Endothelial cell of umbilical vein (primary cell): ENCODE measurements around the gene ATP8A1. TPM values are rescaled to one million over a fixed set of nuclear protein-coding genes. Genes with fewer than 3 reads are reported as not detected.

ENCODE experiments used
- BruUV-seq: library from RNA; stranded (reverse); fragments of 400-500 nt; replicated peaks from 2 replicates; lab custom pipeline; 2021; lab: Mats Ljungman, UMichigan
- CTCF ChIA-PET: fragments of 300-600, 350-600 bp; sonication (Branson Sonifier 250); formaldehyde crosslinking; loops from one replicate; lab custom pipeline; 2021; ENCODE audit warnings: antibody characterized with exemption, inconsistent platforms; lab: Charles Lee
- POLR2A ChIA-PET: fragments of 300-600, 350-600 bp; sonication (Branson Sonifier 250); formaldehyde crosslinking; loops from one replicate; lab custom pipeline; 2021; ENCODE audit warnings: antibody characterized with exemption, inconsistent platforms; lab: Charles Lee
- DNase-seq: peaks from one replicate; pipeline ENCODE4 v3.0.0-alpha.2; 2011; ENCODE audit warnings: low read depth, low spot score
- FAIRE-seq: peaks from 2 replicates; lab custom pipeline; 2011; peaks lifted over from hg19 to GRCh38; lab: Jason Lieb, UNC
- H2AFZ ChIP-seq: 2 replicates; pipeline ENCODE4 v1.6.0; 2012; ENCODE audit warnings: low read depth, low read length, control low read depth, inconsistent platforms
- H3K27ac ChIP-seq: 2 replicates; pipeline ENCODE4 v1.5.1; 2011; ENCODE audit warnings: low read depth, mild to moderate bottlenecking, control low read depth, low read length, moderate library complexity; ENCODE audit not compliant: insufficient read depth
- H3K27me3 ChIP-seq, 2 experiments: 2 replicates each; pipeline versions ENCODE4 v1.6.0 to v1.6.1; 2011; ENCODE audit warnings: low read length in 2 of 2, mixed read lengths in 1 of 2; ENCODE audit not compliant: control insufficient read depth in 2 of 2, insufficient read depth in 2 of 2
- H3K36me3 ChIP-seq, 2 experiments: 2 replicates in 1 of 2; 3 replicates in 1 of 2; pipeline ENCODE4 v1.5.1; 2011; ENCODE audit warnings: low read length in 2 of 2, mild to moderate bottlenecking in 1 of 2, moderate library complexity in 1 of 2; ENCODE audit not compliant: control insufficient read depth in 2 of 2, insufficient read depth in 2 of 2; ENCODE audit errors: extremely low read depth in 1 of 2
- H3K4me1 ChIP-seq: 3 replicates; pipeline ENCODE4 v1.5.1; 2011; ENCODE audit warnings: mild to moderate bottlenecking, low read length; ENCODE audit not compliant: control insufficient read depth, insufficient read depth; ENCODE audit errors: extremely low read depth
- H3K4me2 ChIP-seq: 2 replicates; pipeline ENCODE4 v1.6.1; 2011; ENCODE audit warnings: low read length, control low read depth, mixed read lengths; ENCODE audit not compliant: insufficient read depth
- H3K4me3 ChIP-seq, 3 experiments: fragments of 200-600 bp in 1 of 3; sonication (generic), shearing (Covaris generic) in 1 of 3; replicated peaks in 1 of 3; 2 replicates each; pipeline ENCODE4 v1.5.1; 2011 to 2016; ENCODE audit warnings: control low read depth in 3 of 3, low read length in 3 of 3, mild to moderate bottlenecking in 2 of 3, inconsistent platforms in 1 of 3, low read depth in 1 of 3, moderate library complexity in 1 of 3; ENCODE audit not compliant: insufficient read depth in 1 of 3
- H3K79me2 ChIP-seq: 2 replicates; pipeline ENCODE4 v1.6.0; 2012; ENCODE audit warnings: low read length, inconsistent platforms; ENCODE audit not compliant: control insufficient read depth, insufficient read depth
- H3K9ac ChIP-seq: replicated peaks from 2 replicates; pipeline ENCODE3; 2011; ENCODE audit warnings: low read length, control low read depth; ENCODE audit not compliant: insufficient read depth; ENCODE audit errors: extremely low read depth
- H3K9me1 ChIP-seq: replicated peaks from 3 replicates; pipeline ENCODE4 v1.6.0; 2011; ENCODE audit warnings: mild to moderate bottlenecking, low read length; ENCODE audit not compliant: control insufficient read depth, insufficient read depth; ENCODE audit errors: extremely low read depth
- H3K9me3 ChIP-seq: replicated peaks from 2 replicates; pipeline ENCODE4 v1.5.1; 2012; ENCODE audit warnings: low read length, inconsistent platforms; ENCODE audit not compliant: control insufficient read depth, insufficient read depth
- H4K20me1 ChIP-seq: replicated peaks from 2 replicates; pipeline ENCODE3; 2011; ENCODE audit warnings: mild to moderate bottlenecking, low read length; ENCODE audit not compliant: control insufficient read depth, insufficient read depth; ENCODE audit errors: extremely low read depth
- CTCF ChIP-seq, 2 donors: IDR thresholded peaks; 1 replicate in 1 of 2; 2 replicates in 1 of 2; pipeline ENCODE4 v1.5.1; 2011; ENCODE audit warnings: low read length in 2 of 2, mild to moderate bottlenecking in 2 of 2, moderate library complexity in 2 of 2, control low read depth in 1 of 2, inconsistent platforms in 1 of 2, low read depth in 1 of 2; ENCODE audit not compliant: insufficient read depth in 1 of 2; ENCODE audit errors: extremely low read depth in 1 of 2
- EZH2 ChIP-seq: IDR thresholded peaks from 2 replicates; pipeline ENCODE4 v1.6.1; 2012; ENCODE audit warnings: borderline replicate concordance, low read depth, mild to moderate bottlenecking, moderate library complexity, low read length, inconsistent platforms; ENCODE audit not compliant: severe bottlenecking
- FOS ChIP-seq: IDR thresholded peaks from 2 replicates; pipeline ENCODE4 v1.6.1; 2011; ENCODE audit warnings: mild to moderate bottlenecking, low read length, moderate library complexity, borderline replicate concordance; ENCODE audit not compliant: insufficient read depth
- GATA2 ChIP-seq: IDR thresholded peaks from 2 replicates; pipeline ENCODE4 v1.7.0; 2011; ENCODE audit warnings: low read depth, mild to moderate bottlenecking, moderate library complexity, mixed read lengths, low read length; ENCODE audit not compliant: insufficient read length, insufficient read depth
- JUN ChIP-seq: IDR thresholded peaks from 2 replicates; pipeline ENCODE4 v1.6.1; 2011; ENCODE audit warnings: borderline replicate concordance, low read depth; ENCODE audit not compliant: insufficient read length, insufficient read depth
- MYC ChIP-seq: IDR thresholded peaks from one replicate; pipeline ENCODE4 v1.6.1; 2011; ENCODE audit warnings: mild to moderate bottlenecking, low read depth, low read length
- POLR2A ChIP-seq: IDR thresholded peaks from 2 replicates; pipeline ENCODE4 v1.6.1; 2012; ENCODE audit warnings: low read depth, mild to moderate bottlenecking, control low read depth, low read length
- POLR2AphosphoS5 ChIP-seq: IDR thresholded peaks from 2 replicates; pipeline ENCODE4 v1.6.1; 2012; ENCODE audit warnings: low read depth, mild to moderate bottlenecking, control low read depth, low read length, moderate library complexity; ENCODE audit not compliant: insufficient read depth
- dilution Hi-C: fragments of 300-500 bp; cut with MboI; formaldehyde crosslinking; loops from one replicate; pipeline ENCODE4 v1.15.0; 2019; ENCODE audit warnings: low sequenced_read_pairs; ENCODE audit not compliant: extremely low pct_ligation_motif_present
- intact Hi-C: fragments of 100-400 bp; cut with micrococcal nuclease; formaldehyde crosslinking; loops from one replicate; pipeline ENCODE4 v1.10.0; 2022
- polyA plus RNA-seq, 4 experiments: library from polyadenylated mRNA; depleted of rRNA in 3 of 4; stranded (reverse) in 3 of 4; unstranded in 1 of 4; fragments of >200 nt; gene quantifications; 2 replicates each; pipeline versions ENCODE4 v1.2.1 to v1.2.3, GENCODE V29; 2011 to 2012; ENCODE audit warnings: missing spikeins in 1 of 4
- total RNA-seq: library from RNA; stranded (reverse); gene quantifications from 2 replicates; pipeline ENCODE4 v1.2.3, GENCODE V29; 2021
- TF ChIP-seq, protein P1 (sequence below): IDR thresholded peaks from 2 replicates; pipeline ENCODE4 v1.6.1; 2011; ENCODE audit not compliant: insufficient read depth, insufficient read length

ATP8A1 gene
- total and polyA plus RNA-seq, 2 donors (not counting 3 experiments of a cell fraction or from before 2014, with no cell fraction given) = 0.97 to 11.5 TPM

GRCh38 chr4:42636645-42636949, 20.3 kb downstream of the ATP8A1 start:
- Histone ChIP-seq H3K4me1 (no peaks in the 10 kb centered on the region), H3K9me1 (no peaks in the 10 kb centered on the region), H3K27me3 (peaks cover 2 to 10% of the 10 kb centered on the region in 2 experiments), H4K20me1 (no peaks in the 10 kb centered on the region), H3K9me3 (no peaks in the 10 kb centered on the region), H3K4me3 (no peak overlapping the region), H2AFZ (no peak overlapping the region), H3K9ac (no peak overlapping the region), H3K4me2 (no peak overlapping the region), H3K36me3 (no peaks in the 10 kb centered on the region), H3K79me2 (no peaks in the 10 kb centered on the region), H3K27ac (no peak overlapping the region)
- ChIA-PET POLR2A (no interaction called here), CTCF (interaction anchor here (1.3 kb wide), 1 partner anchor 68 kb away, joined by 4 read pairs; no protein-coding TSS in a partner anchor)
- TF ChIP-seq POLR2A (no peak), EZH2 (no peak), POLR2AphosphoS5 (no peak), FOS (no peak), JUN (no peak), MYC (no peak), GATA2 (no peak), CTCF (IDR thresholded peaks at IDR 0.05; ENCODE audit: extremely low read depth in 1 of 2, insufficient read depth in 1 of 2, low read depth in 1 of 2, low read length in 2 of 2) (no peak)
- TF ChIP-seq, protein P1, sequence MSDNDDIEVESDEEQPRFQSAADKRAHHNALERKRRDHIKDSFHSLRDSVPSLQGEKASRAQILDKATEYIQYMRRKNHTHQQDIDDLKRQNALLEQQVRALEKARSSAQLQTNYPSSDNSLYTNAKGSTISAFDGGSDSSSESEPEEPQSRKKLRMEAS = no peak
- dilution Hi-C loops (no loop called here), intact Hi-C loops (no loop called here)
- DNase-seq (no peak), FAIRE-seq (no peak)
- no TSS peak for BruUV-seq
